ENCODE results near the gene ENC1. TPM values are rescaled to one million over a fixed set of nuclear protein-coding genes. Genes with fewer than 3 reads are reported as not detected.

The ENC1 gene
- total RNA-seq, 1 donor from 2014 or later, result 15.0 TPM

DNA sequence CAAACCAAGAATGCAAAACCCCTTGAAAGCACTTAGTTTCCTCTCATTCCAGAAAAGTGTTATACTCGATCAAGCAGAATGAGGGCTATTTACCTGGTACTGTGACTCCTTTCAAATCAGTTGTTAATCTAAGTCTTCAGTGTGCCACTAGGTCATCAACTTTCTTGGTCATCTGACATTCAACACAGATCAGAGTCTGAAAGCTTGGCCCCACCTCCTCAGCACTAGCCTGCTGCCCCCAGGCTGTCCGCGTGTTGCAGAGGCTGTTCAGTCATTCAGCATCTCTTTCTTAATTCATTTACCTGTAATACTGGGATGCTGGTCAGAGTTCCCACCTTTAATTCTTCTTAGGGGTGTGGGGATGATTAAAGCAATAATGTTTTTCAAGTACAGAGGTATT, 28.5 kb downstream of the ENC1 start:
- DNase-seq, result no peak
- Histone ChIP-seq H3K27me3 (no peaks in the 10 kb centered on the region), H3K36me3 (no peaks in the 10 kb centered on the region), H3K27ac (no peak overlapping the region), H3K4me1 (no peaks in the 10 kb centered on the region), H3K4me3 (no peak overlapping the region), H3K9me3 (no peaks in the 10 kb centered on the region)
- intact Hi-C loops (cut with DNase I), result no loop called here
- no peak for ATAC-seq
- TF ChIP-seq, protein P1, sequence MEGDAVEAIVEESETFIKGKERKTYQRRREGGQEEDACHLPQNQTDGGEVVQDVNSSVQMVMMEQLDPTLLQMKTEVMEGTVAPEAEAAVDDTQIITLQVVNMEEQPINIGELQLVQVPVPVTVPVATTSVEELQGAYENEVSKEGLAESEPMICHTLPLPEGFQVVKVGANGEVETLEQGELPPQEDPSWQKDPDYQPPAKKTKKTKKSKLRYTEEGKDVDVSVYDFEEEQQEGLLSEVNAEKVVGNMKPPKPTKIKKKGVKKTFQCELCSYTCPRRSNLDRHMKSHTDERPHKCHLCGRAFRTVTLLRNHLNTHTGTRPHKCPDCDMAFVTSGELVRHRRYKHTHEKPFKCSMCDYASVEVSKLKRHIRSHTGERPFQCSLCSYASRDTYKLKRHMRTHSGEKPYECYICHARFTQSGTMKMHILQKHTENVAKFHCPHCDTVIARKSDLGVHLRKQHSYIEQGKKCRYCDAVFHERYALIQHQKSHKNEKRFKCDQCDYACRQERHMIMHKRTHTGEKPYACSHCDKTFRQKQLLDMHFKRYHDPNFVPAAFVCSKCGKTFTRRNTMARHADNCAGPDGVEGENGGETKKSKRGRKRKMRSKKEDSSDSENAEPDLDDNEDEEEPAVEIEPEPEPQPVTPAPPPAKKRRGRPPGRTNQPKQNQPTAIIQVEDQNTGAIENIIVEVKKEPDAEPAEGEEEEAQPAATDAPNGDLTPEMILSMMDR (IDR thresholded peaks at IDR 0.05), result no peak

DNA sequence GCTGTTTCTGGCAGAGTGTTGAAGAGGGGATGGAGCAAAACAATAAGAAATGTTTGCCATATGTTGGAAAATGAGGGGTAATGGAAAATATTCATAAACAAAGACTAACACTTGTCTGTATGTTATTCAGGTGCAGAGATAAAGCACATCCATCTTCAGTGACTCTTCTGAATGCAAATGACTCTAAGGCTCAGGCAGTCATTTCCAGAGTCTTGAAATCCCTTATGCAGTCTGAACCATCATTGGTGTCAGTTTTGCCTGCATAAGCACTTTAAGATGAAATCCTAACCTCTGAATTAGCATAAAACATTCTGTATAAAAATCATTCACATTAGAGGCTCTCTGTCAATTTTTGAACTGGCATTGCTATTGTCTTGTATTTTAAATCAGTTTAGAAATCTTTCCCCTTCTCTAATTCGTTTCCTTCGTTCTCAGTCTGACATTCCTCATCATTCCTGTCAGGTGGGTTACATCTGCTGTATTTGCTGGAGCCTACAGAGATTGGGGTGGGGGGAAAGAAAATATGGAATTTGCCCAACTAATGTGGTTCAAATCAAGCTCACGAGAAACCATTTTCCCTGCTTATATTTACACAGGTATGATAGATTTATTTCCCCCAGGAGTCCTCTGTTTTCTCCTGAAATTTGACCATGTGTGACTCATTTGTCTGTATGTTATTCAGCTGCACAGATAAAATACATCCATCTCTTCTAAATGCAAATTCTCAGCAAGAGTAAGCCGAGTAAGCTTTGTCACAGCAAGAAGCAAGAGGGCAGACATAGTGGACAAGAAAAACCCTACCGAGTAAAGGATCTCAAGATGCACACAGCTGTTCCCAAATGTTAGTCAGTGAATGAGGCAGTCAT, 31.6 kb downstream of the ENC1 start:
- TF ChIP-seq, protein P1 (IDR thresholded peaks at IDR 0.05), result no peak
- H3K4me1 ChIP-seq, result no peaks in the 10 kb centered on the region
- intact Hi-C loops (cut with DNase I), result no loop called here
- no peak for ATAC-seq
- H3K27ac ChIP-seq, result no peak overlapping the region
- DNase-seq, result no peak
- H3K36me3 ChIP-seq, result no peaks in the 10 kb centered on the region
- no peak overlapping the region for H3K4me3 ChIP-seq
- H3K9me3 ChIP-seq, result no peaks in the 10 kb centered on the region
- H3K27me3 ChIP-seq, result no peaks in the 10 kb centered on the region

DNA sequence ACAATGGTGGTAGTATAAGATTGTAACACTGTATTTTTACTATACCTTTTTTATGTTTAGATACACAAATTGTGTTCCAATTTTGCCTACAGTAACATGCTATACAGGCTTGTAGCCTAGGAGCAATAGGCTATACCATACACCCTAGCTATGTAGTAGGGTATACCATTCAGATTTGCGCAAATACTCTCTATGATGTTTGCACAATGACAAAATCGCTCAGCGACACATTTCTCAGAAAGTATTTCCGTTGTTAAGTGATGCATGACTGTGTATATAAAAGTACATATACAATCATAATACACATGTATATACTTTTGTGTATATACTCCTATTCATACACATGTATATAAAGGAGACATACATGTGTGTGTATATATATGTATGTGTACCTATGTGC, 34.8 kb downstream of the ENC1 start:
- no peaks in the 10 kb centered on the region for H3K36me3 ChIP-seq
- TF ChIP-seq, protein P1 (IDR thresholded peaks at IDR 0.05), result no peak
- H3K4me1 ChIP-seq, result no peaks in the 10 kb centered on the region
- no peak overlapping the region for H3K4me3 ChIP-seq
- intact Hi-C loops (cut with DNase I), result no loop called here
- no peaks in the 10 kb centered on the region for H3K9me3 ChIP-seq
- ATAC-seq (no peak), DNase-seq (no peak)
- H3K27me3 ChIP-seq, result no peaks in the 10 kb centered on the region
- H3K27ac ChIP-seq, result no peak overlapping the region

GRCh38 chr5:74603376-74603775, 37.2 kb downstream of the ENC1 start:
- no peak overlapping the region for H3K4me3 ChIP-seq
- no peaks in the 10 kb centered on the region for H3K27me3 ChIP-seq
- H3K4me1 ChIP-seq, result peaks cover 4% of the 10 kb centered on the region
- DNase-seq, result no peak
- no peak for ATAC-seq
- H3K9me3 ChIP-seq, result no peaks in the 10 kb centered on the region
- intact Hi-C loops (cut with DNase I), result no loop called here
- TF ChIP-seq, protein P1 (IDR thresholded peaks at IDR 0.05), result no peak
- H3K27ac ChIP-seq, result no peak overlapping the region
- no peaks in the 10 kb centered on the region for H3K36me3 ChIP-seq

- H3K4me1 ChIP-seq, result peaks cover 10% of the 10 kb centered on the region
- H3K36me3 ChIP-seq, result no peaks in the 10 kb centered on the region
- intact Hi-C loops (cut with DNase I), result no loop called here
- H3K4me3 ChIP-seq, result no peak overlapping the region
- DNase-seq, result no peak
- TF ChIP-seq, protein P1 (IDR thresholded peaks at IDR 0.05), result no peak
- no peaks in the 10 kb centered on the region for H3K9me3 ChIP-seq
- no peak overlapping the region for H3K27ac ChIP-seq
- ATAC-seq, result peak; percentile 53
- H3K27me3 ChIP-seq, result no peaks in the 10 kb centered on the region
Observed at GRCh38 chr5:74599148-74599547, 41.4 kb downstream of the ENC1 start.

Measured in upper lobe of right lung (tissue), 1 donor.